ENCODE data around the gene COL8A1.

GRCh38 chr3:99686469-99686868 is 48.1 kb downstream of the COL8A1 start:
- TF ChIP-seq, protein P1, sequence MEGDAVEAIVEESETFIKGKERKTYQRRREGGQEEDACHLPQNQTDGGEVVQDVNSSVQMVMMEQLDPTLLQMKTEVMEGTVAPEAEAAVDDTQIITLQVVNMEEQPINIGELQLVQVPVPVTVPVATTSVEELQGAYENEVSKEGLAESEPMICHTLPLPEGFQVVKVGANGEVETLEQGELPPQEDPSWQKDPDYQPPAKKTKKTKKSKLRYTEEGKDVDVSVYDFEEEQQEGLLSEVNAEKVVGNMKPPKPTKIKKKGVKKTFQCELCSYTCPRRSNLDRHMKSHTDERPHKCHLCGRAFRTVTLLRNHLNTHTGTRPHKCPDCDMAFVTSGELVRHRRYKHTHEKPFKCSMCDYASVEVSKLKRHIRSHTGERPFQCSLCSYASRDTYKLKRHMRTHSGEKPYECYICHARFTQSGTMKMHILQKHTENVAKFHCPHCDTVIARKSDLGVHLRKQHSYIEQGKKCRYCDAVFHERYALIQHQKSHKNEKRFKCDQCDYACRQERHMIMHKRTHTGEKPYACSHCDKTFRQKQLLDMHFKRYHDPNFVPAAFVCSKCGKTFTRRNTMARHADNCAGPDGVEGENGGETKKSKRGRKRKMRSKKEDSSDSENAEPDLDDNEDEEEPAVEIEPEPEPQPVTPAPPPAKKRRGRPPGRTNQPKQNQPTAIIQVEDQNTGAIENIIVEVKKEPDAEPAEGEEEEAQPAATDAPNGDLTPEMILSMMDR (IDR thresholded peaks at IDR 0.05), result no peak
- TF ChIP-seq EZH2 (IDR thresholded peaks at IDR 0.05; ENCODE audit: borderline replicate concordance, insufficient read depth, low read depth, low read length, poor library complexity, severe bottlenecking), result no peak
